Panc1 (cell line): Measurements from ENCODE around the gene ATP5IF1. TPM values are rescaled to one million over a fixed set of nuclear protein-coding genes. Genes with fewer than 3 reads are reported as not detected.

ENCODE experiments used
- ATAC-seq: fragments of 200-7000 bp; cut with Tn5 transposase; 2 replicates; pipeline ENCODE4 v1.9.1; 2020; ENCODE audit warnings: mild to moderate bottlenecking, moderate library complexity
- BruUV-seq: library from RNA; stranded (reverse); fragments of 400-500 nt; replicated peaks from 2 replicates; lab custom pipeline; 2021; lab: Mats Ljungman, UMichigan
- CTCF ChIA-PET: fragments of 300-600 bp; sonication (Branson Sonifier 250); formaldehyde crosslinking; loops from one replicate; lab custom pipeline; 2022; ENCODE audit warnings: antibody characterized with exemption; lab: Charles Lee
- POLR2A ChIA-PET: fragments of 300-600 bp; sonication (Branson Sonifier 250); formaldehyde crosslinking; loops from one replicate; lab custom pipeline; 2022; ENCODE audit warnings: antibody characterized with exemption; lab: Charles Lee
- DNase-seq: peaks from one replicate; pipeline ENCODE4 v3.0.0-alpha.2; 2010; ENCODE audit warnings: low read depth, low spot score
- H3K27ac ChIP-seq: 2 replicates; pipeline ENCODE4 v1.5.1; 2011; ENCODE audit warnings: mild to moderate bottlenecking, low read length, inconsistent platforms
- H3K27me3 ChIP-seq: fragments of 200-500 bp; sonication (Bioruptor generic); 2 replicates; pipeline ENCODE4 v1.6.0; 2014; ENCODE audit warnings: low read length, inconsistent platforms; ENCODE audit not compliant: control insufficient read depth, insufficient read depth
- H3K36me3 ChIP-seq: fragments of 200-500 bp; sonication (Bioruptor generic); 2 replicates; pipeline ENCODE4 v1.5.1; 2014; ENCODE audit warnings: inconsistent platforms, mild to moderate bottlenecking, low read length, moderate library complexity; ENCODE audit not compliant: control insufficient read depth, insufficient read depth
- H3K4me1 ChIP-seq: 2 replicates; pipeline ENCODE4 v1.5.1; 2011; ENCODE audit warnings: inconsistent platforms, mild to moderate bottlenecking, low read length, moderate library complexity; ENCODE audit not compliant: control insufficient read depth, insufficient read depth
- H3K4me3 ChIP-seq, 2 experiments: 2 replicates each; pipeline ENCODE4 v1.5.1; 2011 to 2012; ENCODE audit warnings: low read depth in 2 of 2, low read length in 2 of 2, mild to moderate bottlenecking in 2 of 2, inconsistent platforms in 1 of 2, moderate library complexity in 1 of 2
- H3K9me3 ChIP-seq: fragments of 200-500 bp; sonication (Bioruptor generic); 2 replicates; pipeline ENCODE4 v1.5.1; 2014; ENCODE audit warnings: low read depth, mild to moderate bottlenecking, inconsistent platforms, low read length, moderate library complexity; ENCODE audit not compliant: control insufficient read depth, insufficient read depth
- POLR2AphosphoS5 ChIP-seq: IDR thresholded peaks from 2 replicates; pipeline ENCODE4 v1.6.1; 2012; ENCODE audit warnings: mild to moderate bottlenecking, low read depth, low read length, moderate library complexity
- SIN3A ChIP-seq: IDR thresholded peaks from 2 replicates; pipeline ENCODE4 v1.6.1; 2012; ENCODE audit warnings: low read depth, mild to moderate bottlenecking, low read length, moderate library complexity, borderline replicate concordance; ENCODE audit not compliant: insufficient read depth
- TCF7L2 ChIP-seq: IDR thresholded peaks from 2 replicates; pipeline ENCODE4 v1.6.1; 2011; ENCODE audit warnings: mild to moderate bottlenecking, low read depth, low read length, inconsistent platforms
- in situ Hi-C: cut with HindIII; loops from 2 replicates; pipeline ENCODE4 v1.10.0; 2016; ENCODE audit warnings: low sequenced_read_pairs, low pct_unique_long_range_greater_than_20kb
- intact Hi-C: fragments of 100-400 bp; cut with micrococcal nuclease; formaldehyde crosslinking; loops from one replicate; pipeline ENCODE4 v1.10.0; 2022; ENCODE audit not compliant: unreplicated experiment
- total RNA-seq: library from RNA; stranded (reverse); gene quantifications from one replicate; pipeline ENCODE4 v1.2.1, GENCODE V29; 2021; ENCODE audit not compliant: unreplicated experiment
- TF ChIP-seq, protein P1 (sequence below), 2 experiments: IDR thresholded peaks; 2 replicates each; pipeline ENCODE4 v1.6.1; 2011 to 2012; ENCODE audit warnings: low read depth in 2 of 2, control low read depth in 1 of 2, low read length in 1 of 2, mild to moderate bottlenecking in 1 of 2, moderate library complexity in 1 of 2; ENCODE audit not compliant: insufficient read depth in 1 of 2
- TF ChIP-seq, protein P2 (sequence below): fragments of 450-650 bp; IDR thresholded peaks from 2 replicates; pipeline ENCODE4 v1.5.1; 2017; ENCODE audit warnings: mild to moderate bottlenecking

ATP5IF1 gene
- total RNA-seq, 1 experiment from 2014 or later = 94.5 TPM

DNA sequence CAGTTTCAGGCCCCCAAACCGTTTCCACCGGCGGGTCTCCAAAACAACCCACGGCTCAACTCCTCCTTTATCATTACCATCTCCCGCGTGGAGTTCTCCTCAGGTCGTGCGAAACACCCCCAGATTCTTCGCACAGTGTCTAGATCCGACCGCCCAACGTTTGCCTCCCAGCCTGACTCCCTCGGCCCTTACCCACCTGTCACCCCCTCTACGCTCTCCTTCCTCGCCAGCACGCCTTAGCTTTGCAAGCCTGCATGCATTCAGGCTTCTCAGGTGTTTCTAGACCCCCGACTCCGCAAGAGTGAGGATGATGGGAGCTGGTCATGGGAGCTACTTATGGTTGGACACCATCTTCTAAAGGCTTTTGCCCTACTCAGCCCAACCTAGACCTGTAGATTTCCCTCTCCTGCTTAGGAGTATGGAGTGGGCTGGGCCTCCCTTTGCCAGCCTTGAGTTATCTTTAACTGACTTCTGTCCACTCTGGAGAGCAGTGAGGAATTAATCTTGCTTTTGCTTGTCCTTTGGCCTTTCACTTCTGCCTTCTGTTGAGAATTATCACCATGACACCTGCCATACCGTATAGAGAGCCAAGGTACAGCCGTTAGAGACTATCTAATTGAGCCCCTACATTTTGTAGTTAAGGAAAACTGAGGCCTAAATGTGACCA, 865 bp downstream of the ATP5IF1 start:
- BruUV-seq = no TSS peak
- DNase-seq (no peak), ATAC-seq (no peak)
- H3K4me1 ChIP-seq = peaks cover 8% of the 10 kb centered on the region
- CTCF ChIA-PET = no interaction called here
- H3K27me3 ChIP-seq = no peaks in the 10 kb centered on the region
- H3K27ac ChIP-seq = peak overlapping the region; percentile 91
- no peaks in the 10 kb centered on the region; the same call in 1 of the 2 replicates for H3K36me3 ChIP-seq
- POLR2A ChIA-PET = interaction anchor here (1.0 kb wide), 1 partner anchor 10 kb away, joined by 6 read pairs; no protein-coding TSS in a partner anchor
- TF ChIP-seq, protein P1, sequence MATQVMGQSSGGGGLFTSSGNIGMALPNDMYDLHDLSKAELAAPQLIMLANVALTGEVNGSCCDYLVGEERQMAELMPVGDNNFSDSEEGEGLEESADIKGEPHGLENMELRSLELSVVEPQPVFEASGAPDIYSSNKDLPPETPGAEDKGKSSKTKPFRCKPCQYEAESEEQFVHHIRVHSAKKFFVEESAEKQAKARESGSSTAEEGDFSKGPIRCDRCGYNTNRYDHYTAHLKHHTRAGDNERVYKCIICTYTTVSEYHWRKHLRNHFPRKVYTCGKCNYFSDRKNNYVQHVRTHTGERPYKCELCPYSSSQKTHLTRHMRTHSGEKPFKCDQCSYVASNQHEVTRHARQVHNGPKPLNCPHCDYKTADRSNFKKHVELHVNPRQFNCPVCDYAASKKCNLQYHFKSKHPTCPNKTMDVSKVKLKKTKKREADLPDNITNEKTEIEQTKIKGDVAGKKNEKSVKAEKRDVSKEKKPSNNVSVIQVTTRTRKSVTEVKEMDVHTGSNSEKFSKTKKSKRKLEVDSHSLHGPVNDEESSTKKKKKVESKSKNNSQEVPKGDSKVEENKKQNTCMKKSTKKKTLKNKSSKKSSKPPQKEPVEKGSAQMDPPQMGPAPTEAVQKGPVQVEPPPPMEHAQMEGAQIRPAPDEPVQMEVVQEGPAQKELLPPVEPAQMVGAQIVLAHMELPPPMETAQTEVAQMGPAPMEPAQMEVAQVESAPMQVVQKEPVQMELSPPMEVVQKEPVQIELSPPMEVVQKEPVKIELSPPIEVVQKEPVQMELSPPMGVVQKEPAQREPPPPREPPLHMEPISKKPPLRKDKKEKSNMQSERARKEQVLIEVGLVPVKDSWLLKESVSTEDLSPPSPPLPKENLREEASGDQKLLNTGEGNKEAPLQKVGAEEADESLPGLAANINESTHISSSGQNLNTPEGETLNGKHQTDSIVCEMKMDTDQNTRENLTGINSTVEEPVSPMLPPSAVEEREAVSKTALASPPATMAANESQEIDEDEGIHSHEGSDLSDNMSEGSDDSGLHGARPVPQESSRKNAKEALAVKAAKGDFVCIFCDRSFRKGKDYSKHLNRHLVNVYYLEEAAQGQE (IDR thresholded peaks at IDR 0.05; ENCODE audit: insufficient read depth in 1 of 2, low read depth in 2 of 2, low read length in 1 of 2) = no peak
- TF ChIP-seq POLR2AphosphoS5 = no peak
- TF ChIP-seq, protein P2, sequence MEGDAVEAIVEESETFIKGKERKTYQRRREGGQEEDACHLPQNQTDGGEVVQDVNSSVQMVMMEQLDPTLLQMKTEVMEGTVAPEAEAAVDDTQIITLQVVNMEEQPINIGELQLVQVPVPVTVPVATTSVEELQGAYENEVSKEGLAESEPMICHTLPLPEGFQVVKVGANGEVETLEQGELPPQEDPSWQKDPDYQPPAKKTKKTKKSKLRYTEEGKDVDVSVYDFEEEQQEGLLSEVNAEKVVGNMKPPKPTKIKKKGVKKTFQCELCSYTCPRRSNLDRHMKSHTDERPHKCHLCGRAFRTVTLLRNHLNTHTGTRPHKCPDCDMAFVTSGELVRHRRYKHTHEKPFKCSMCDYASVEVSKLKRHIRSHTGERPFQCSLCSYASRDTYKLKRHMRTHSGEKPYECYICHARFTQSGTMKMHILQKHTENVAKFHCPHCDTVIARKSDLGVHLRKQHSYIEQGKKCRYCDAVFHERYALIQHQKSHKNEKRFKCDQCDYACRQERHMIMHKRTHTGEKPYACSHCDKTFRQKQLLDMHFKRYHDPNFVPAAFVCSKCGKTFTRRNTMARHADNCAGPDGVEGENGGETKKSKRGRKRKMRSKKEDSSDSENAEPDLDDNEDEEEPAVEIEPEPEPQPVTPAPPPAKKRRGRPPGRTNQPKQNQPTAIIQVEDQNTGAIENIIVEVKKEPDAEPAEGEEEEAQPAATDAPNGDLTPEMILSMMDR = no peak
- TF ChIP-seq SIN3A = no peak
- no peak for TF ChIP-seq TCF7L2
- in situ Hi-C loops = no loop called here
- peak overlapping the region; percentile 92 to 94 for H3K4me3 ChIP-seq
- no peaks in the 10 kb centered on the region for H3K9me3 ChIP-seq
- intact Hi-C loops = no loop called here

DNA sequence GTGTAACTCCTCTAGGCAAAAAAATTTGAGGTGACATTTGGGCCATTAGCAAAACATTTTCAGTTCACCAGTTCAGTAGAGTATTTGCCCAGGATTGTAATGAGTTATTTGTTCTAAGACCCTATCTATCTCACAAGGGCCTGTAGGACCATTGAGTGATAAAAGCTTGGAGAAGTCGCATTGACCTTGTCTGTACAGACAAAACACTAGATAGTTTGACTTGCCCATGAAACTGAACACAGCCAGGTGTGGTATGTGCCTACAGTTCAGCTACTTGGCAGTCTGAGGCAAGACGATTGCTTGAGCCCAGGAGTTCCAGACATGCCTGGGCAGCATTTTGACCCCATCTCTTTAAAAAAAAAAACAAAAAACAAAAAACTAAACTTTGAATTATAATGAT, 3.1 kb downstream of the ATP5IF1 start:
- TF ChIP-seq TCF7L2 (no peak), POLR2AphosphoS5 (no peak), SIN3A (no peak)
- TF ChIP-seq, protein P2 = no peak
- TF ChIP-seq, protein P1 (IDR thresholded peaks at IDR 0.05; ENCODE audit: insufficient read depth in 1 of 2, low read depth in 2 of 2, low read length in 1 of 2) = no peak
- in situ Hi-C loops (no loop called here), intact Hi-C loops (no loop called here)
- no TSS peak for BruUV-seq
- no peak for DNase-seq
- POLR2A ChIA-PET = interaction anchor here (0.6 kb wide), 2 partner anchors 340 to 724 kb away, joined by 6 to 11 read pairs; no protein-coding TSS in a partner anchor
- no peak overlapping the region for H3K27ac ChIP-seq
- no peaks in the 10 kb centered on the region for H3K9me3 ChIP-seq
- peaks cover 8% of the 10 kb centered on the region for H3K4me1 ChIP-seq
- no peak overlapping the region for H3K4me3 ChIP-seq
- CTCF ChIA-PET = interaction anchor here (0.6 kb wide), 1 partner anchor 387 kb away, joined by 6 read pairs; no protein-coding TSS in a partner anchor
- no peaks in the 10 kb centered on the region for H3K27me3 ChIP-seq
- no peaks in the 10 kb centered on the region; the same call in 1 of the 2 replicates for H3K36me3 ChIP-seq
- no peak for ATAC-seq
